ENCODE results near the gene GEMIN2.

Gene GEMIN2

DNA sequence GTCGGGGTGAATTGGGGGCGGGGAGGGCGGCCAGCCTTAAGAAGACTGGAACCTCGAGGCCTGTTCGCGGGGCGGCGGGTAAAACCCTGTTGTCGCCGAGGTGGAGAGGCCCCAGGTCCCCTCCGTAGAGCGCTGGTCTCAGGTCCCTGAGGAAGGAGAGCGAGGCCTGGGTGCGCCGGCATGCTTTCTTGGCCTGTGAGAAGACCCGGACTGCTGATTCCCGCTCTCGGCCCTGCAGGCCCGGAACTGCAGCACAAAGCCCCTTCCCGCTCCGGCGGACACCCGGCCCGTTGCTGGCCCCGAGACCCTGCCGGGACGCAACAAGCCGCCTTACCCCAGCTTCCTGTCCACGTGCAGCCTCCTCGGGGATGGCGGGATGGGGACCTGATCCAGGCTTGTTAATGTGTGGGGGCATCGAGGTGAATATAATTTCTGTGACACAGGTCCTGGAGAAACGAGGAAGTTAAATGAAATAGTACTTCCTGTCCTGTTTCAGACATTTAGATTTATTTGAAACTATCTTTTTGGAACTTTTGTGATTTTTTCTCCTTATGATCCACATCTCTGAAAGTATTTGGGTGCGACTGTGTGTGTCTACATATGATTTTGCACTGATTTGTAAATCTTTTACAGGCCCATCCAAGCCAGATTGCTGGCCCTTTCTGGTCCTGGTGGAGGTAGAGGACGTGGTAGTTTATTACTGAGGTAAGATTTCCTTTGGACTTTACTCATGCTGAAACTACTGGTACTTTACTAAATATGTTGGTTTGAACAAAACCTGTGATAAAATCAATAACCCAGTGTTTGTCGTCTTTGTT is 61.5 kb downstream of the GEMIN2 start:
- TF ChIP-seq POLR2A (IDR thresholded peaks at IDR 0.05; ENCODE audit: extremely low read depth, insufficient read length) = no peak
- TF ChIP-seq, protein P1, sequence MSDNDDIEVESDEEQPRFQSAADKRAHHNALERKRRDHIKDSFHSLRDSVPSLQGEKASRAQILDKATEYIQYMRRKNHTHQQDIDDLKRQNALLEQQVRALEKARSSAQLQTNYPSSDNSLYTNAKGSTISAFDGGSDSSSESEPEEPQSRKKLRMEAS (IDR thresholded peaks at IDR 0.05; ENCODE audit: low read depth, low read length) = peak; percentile 81
- TF ChIP-seq, protein P2, sequence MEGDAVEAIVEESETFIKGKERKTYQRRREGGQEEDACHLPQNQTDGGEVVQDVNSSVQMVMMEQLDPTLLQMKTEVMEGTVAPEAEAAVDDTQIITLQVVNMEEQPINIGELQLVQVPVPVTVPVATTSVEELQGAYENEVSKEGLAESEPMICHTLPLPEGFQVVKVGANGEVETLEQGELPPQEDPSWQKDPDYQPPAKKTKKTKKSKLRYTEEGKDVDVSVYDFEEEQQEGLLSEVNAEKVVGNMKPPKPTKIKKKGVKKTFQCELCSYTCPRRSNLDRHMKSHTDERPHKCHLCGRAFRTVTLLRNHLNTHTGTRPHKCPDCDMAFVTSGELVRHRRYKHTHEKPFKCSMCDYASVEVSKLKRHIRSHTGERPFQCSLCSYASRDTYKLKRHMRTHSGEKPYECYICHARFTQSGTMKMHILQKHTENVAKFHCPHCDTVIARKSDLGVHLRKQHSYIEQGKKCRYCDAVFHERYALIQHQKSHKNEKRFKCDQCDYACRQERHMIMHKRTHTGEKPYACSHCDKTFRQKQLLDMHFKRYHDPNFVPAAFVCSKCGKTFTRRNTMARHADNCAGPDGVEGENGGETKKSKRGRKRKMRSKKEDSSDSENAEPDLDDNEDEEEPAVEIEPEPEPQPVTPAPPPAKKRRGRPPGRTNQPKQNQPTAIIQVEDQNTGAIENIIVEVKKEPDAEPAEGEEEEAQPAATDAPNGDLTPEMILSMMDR (IDR thresholded peaks at IDR 0.05; ENCODE audit: low read depth, low read length) = no peak
- TF ChIP-seq MYC (IDR thresholded peaks at IDR 0.05; ENCODE audit: low read depth, low read length) = peak; percentile 76; the same call in 1 of the 2 replicates
- peak overlapping the region; percentile 99 for H3K4me3 ChIP-seq (ENCODE audit: low read depth, low read length)
- DNase-seq (ENCODE audit: low read depth) = peak; percentile 71

DNA sequence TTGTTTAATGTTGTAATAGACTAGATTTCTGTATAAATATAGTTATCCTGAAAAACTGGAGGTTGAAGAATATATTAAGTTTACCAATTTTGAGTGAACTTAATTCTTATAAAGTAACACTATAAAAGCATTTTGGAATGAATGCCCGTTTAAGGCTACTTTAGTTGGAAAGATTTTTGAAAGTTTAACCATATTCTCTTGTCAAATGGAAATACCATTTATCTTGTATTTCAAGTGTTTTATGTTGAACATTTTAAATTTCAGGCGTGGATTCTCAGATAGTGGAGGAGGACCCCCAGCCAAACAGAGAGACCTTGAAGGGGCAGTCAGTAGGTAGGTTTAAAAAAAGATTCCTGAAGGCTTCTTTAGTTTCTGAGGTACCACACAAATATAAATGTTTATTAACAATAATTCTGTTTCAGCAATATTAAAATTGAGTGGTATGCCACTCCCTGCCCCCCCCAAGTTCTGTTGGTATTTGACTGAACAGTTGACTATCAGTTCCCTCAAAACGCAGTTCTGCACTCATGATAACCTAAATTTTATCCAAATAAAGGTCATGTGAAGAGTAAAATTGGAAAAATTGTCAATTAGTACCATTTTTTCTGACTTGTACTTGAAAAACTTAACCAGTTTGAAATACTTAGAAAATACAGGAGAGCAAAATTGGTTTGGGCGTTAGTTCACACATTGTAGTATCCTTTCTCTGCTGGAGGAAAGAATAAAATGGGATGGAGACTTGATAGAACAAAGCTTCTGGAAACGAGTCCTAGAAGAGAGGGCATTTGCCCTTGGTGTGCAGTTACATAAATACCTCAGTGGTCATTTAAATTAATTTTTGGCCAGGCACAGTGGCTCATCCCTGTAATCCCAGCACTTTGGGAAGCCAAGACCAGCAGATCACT is 62.4 kb downstream of the GEMIN2 start:
- no peak for TF ChIP-seq MYC (IDR thresholded peaks at IDR 0.05; ENCODE audit: low read depth, low read length)
- no peak for TF ChIP-seq POLR2A (IDR thresholded peaks at IDR 0.05; ENCODE audit: extremely low read depth, insufficient read length)
- TF ChIP-seq, protein P1 (IDR thresholded peaks at IDR 0.05; ENCODE audit: low read depth, low read length) = no peak
- TF ChIP-seq, protein P2 (IDR thresholded peaks at IDR 0.05; ENCODE audit: low read depth, low read length) = no peak
- peak overlapping the region; percentile 99 for H3K4me3 ChIP-seq (ENCODE audit: low read depth, low read length)
- DNase-seq (ENCODE audit: low read depth) = no peak

DNA sequence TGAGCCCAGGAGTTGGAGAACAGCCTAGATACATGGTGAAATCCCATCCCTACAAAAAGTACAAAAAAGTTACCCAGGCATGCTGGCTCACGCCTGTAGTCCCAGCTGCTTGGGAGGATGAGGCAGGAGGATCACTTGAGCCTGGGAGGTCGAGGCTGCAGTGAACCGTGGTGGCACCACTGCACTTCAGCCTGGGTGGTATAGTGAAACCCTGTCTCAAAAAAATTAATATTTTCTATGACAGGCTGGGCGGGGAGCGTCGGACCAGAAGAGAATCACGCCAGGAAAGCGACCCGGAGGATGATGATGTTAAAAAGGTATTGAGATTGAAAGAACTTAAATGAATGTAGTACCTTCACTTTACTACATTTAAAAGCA is 63.0 kb downstream of the GEMIN2 start:
- peak overlapping the region; percentile 99 for H3K4me3 ChIP-seq (ENCODE audit: low read depth, low read length)
- no peak for TF ChIP-seq MYC (IDR thresholded peaks at IDR 0.05; ENCODE audit: low read depth, low read length)
- TF ChIP-seq, protein P2 (IDR thresholded peaks at IDR 0.05; ENCODE audit: low read depth, low read length) = no peak
- TF ChIP-seq, protein P1 (IDR thresholded peaks at IDR 0.05; ENCODE audit: low read depth, low read length) = no peak
- no peak for TF ChIP-seq POLR2A (IDR thresholded peaks at IDR 0.05; ENCODE audit: extremely low read depth, insufficient read length)
- no peak for DNase-seq (ENCODE audit: low read depth)

DNA sequence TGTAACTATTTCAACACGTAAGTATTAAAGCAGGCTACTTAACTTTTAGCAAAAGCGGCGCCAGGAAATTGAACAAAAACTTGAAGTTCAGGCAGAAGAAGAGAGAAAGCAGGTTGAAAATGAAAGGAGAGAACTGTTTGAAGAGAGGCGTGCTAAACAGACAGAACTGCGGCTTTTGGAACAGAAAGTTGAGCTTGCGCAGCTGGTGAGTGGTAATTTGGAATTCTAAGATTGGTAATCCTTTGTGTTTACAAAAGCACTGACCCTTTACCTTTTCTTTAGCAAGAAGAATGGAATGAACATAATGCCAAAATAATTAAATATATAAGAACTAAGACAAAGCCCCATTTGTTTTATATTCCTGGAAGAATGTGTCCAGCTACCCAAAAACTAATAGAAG is 64.9 kb downstream of the GEMIN2 start:
- no peak overlapping the region for H3K4me3 ChIP-seq (ENCODE audit: low read depth, low read length)
- no peak for DNase-seq (ENCODE audit: low read depth)
- TF ChIP-seq, protein P2 (IDR thresholded peaks at IDR 0.05; ENCODE audit: low read depth, low read length) = no peak
- TF ChIP-seq MYC (IDR thresholded peaks at IDR 0.05; ENCODE audit: low read depth, low read length) (no peak), POLR2A (IDR thresholded peaks at IDR 0.05; ENCODE audit: extremely low read depth, insufficient read length) (no peak)
- TF ChIP-seq, protein P1 (IDR thresholded peaks at IDR 0.05; ENCODE audit: low read depth, low read length) = no peak

DNA sequence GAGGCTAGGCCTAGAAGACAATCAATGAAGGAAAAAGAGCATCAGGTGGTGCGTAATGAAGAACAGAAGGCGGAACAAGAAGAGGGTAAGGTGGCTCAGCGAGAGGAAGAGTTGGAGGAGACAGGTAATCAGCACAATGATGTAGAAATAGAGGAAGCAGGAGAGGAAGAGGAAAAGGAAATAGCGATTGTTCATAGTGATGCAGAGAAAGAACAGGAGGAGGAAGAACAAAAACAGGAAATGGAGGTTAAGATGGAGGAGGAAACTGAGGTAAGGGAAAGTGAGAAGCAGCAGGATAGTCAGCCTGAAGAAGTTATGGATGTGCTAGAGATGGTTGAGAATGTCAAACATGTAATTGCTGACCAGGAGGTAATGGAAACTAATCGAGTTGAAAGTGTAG is 66.4 kb downstream of the GEMIN2 start:
- DNase-seq (ENCODE audit: low read depth) = no peak
- TF ChIP-seq POLR2A (IDR thresholded peaks at IDR 0.05; ENCODE audit: extremely low read depth, insufficient read length) (no peak), MYC (IDR thresholded peaks at IDR 0.05; ENCODE audit: low read depth, low read length) (no peak)
- TF ChIP-seq, protein P2 (IDR thresholded peaks at IDR 0.05; ENCODE audit: low read depth, low read length) = no peak
- TF ChIP-seq, protein P1 (IDR thresholded peaks at IDR 0.05; ENCODE audit: low read depth, low read length) = no peak

More for the DNA sequence above, 66.4 kb downstream of the GEMIN2 start:
- no peak overlapping the region for H3K4me3 ChIP-seq (ENCODE audit: low read depth, low read length)
